Activated CD8-positive, alpha-beta memory T cell treated with anti-CD3 and anti-CD28 coated beads, Interleukin-2, amount 50 U/mL, for 24 hours (primary cell): ENCODE results near the gene PARN.
"Not testable (repeated sequence)": the region's sequence is repeated elsewhere in the genome, so short reads cannot be mapped to it uniquely, and the experiment has no call there.

Source experiments
- DNase-seq: peaks from one replicate; pipeline ENCODE4 v3.0.0-alpha.2; 2020; ENCODE audit errors: extremely low read depth

Gene PARN

DNA sequence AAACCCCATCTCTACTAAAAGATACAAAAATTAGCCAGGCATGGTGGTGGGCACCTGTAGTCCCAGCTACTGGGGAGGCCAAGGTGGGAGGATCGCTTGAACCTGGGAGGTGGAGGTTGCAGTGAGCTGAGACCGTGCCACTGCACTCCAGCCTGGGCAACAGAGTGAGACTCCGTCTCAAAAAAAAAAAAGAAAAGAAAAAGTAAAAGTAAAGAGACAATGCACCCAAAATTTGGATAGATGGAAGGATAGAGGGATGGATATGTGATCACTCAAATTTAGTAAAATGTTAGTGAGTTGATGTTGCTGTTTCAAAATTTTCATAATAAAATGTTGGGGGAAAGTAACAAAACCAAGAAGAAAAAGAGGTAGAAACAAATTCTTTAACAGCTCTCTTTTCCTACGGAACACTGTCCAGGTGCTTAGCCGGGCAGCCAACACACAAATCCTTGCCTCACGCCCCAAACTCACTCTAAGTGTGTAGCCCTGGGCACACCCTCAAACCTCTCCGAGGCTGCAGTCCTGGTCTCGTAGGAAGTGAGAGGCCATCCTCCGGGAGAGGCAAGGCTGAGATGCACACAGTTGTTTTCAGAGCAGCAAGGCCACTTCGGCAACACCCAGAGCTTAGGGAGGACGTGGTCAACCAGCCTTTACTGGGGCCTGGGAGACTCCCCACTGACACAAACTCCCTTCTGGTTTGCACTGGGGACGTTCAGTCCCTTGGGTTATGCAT is 228.9 kb downstream of the PARN start:
- not testable (repeated sequence) for DNase-seq

DNA sequence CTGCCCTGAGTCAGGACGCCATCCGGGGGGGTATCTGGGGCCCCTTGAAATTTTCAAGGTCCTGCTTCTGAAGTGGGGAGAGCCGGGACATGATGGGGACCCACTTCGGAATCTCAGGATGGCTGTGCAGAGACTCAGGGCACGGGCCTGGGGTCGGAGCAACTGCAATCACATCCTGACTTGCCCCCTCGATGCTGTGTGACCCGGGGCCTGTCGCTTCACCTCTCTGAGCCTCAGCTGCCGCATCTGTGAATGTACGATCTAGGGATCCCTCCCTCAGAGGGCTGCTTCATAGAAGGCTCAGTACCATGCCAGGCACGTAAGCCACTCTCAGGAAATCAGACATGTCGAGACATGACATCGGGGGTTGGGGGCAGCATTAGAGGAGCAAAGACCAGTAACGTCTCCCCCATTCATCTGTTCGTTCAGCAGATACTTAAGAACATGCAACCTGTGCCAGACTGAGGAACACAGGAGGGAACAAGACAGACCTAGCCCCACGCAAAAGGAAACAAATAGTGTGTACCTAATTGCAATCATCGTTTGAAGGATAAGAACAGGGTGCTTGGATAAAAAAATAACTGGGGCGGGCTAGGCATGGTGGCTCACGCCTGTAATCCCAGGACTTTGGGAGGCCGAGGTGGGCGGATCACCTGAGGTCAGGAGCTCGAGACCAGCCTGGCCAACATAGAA is 229.6 kb downstream of the PARN start:
- no peak for DNase-seq

DNA sequence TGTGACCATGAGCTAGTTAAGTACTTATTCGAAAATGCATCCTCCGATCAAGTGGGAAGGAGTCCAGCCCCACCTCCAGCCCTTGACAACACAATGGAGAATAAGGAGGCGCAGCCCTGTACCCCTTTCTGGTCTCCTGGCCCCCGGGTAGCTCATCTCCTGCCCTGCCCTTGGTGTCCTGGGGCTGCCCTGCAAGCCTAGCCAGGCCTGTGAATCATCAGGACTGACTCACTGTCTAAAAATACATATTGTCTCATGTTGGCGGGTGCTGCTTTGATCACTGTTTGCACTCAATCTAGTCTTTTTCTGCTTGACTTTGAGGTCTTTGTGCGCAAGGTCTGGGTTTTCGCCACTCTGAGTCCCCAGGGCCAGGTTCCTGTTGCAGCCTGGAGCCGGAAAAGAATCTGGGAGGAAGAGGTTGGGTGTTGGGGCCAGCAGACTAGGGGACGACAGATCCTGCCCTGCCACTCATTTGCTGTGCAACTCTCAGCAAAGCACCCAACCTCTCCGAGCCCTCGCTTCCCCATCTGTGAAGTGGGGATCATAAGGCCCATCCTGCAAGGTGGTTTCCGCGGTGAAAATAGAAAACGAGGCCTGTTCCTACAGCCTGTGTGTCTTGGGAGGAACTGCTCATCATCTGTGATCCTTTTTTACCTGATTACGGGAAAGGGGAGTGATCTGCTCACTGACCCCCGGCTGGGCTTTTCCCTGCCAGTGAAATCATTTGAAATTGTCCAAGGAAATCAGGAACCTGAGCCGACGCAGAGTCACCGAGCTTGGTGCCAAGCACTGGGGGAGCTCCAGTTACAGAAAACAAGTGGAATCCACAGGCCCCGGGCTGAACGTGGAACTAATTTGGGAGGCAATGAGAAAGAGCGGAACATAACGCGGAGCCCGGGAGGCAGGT is 230.4 kb downstream of the PARN start:
- no peak for DNase-seq

DNA sequence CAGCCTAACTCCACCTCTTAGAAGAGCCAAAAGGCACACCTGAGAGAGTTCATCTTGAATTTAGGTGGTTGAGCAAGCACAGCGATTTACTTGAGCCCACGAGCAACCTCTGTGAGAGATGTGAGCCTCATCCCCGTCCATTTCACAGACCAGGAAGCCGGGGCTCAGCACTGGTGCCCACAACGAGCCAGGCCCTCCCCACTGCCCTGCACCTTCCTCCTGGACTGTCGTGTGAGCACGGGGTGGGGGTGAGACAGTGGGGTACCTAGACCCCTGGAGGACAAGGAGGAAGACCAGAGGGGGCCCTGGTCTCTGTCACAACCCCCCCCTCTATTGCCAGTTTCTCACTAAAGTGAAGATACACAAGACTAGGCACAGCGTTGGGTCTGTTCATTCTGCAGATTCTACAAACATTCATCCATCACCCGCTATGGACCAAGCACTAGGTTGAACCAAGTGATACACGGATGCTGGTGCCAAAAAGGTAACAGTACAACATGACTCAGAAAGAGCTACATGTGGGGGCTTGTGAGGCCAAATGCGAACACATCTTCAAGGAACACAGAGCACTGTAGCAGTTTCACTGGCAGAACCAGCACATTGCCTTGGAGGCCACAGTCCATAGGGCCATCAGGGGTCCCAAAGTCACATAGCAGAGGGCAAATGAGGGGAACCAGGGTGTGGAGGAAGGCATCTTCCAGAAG is 231.9 kb downstream of the PARN start:
- DNase-seq: no peak

DNA sequence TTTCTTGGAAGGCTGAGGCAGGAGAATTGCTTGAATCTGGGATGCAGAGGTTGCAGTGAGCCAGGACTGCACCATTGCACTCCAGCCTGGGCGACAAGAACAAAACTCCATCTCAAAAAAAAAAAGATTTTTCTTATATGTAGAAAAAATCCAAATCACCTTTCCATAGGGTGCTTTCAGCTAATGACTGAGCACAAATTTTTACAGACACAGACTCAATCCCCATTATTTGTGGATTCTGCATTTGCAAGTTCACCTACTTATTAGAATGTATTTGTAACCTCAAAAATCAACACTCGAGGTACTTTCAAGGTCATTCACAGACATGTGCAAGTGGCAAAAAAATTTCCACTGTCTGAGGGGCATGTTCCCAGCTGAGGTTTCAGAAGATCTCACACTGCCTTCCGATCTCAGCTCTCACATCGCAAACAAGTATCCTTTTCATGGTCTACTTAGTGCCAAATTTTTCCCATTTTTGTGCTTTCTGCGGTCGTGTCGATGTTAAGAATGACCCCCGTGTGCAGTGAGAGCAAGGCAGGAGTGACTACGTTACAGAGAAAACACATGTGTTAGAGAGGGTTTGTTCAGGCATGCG is 234.3 kb downstream of the PARN start:
- DNase-seq: not testable (repeated sequence)

DNA sequence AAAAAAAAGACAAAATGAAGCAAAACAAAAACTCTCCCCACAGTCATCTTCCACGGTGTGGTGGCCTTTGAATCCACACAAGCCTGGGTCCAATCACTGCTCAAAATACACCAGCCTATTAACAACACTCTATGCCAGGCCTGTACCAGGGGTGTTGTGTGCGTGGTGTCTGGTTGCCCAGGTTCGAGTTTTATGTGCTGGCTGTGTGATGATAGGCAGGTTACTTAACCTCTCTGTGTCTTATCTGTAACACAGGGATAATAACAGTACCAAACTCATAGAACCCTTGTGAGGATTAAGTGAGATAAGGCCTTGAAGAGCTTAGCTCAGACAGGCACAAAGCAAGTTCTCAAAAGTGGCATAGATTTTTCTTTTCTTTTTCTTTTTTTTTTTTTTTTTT is 235.2 kb downstream of the PARN start:
- DNase-seq: no peak

DNA sequence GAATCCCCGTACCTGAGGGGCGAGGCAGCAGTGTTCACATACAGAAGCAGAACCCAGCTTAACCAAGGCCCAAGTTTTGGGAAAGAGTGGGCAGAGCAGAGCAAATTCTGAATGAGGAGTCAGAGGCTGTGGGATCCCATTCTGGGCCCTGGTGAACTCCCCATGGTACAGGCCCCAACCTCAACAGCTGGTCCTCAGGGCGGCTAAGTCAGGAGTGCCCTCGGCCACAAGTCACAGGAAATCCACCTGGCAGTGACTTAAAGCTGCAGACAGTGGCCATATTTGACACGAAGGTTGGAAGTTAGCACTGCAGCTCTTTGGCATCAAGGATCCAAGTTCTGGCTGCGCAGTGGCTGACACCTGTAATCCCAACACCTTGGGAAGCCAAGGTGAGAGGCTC is 237.1 kb downstream of the PARN start:
- DNase-seq: no peak

DNA sequence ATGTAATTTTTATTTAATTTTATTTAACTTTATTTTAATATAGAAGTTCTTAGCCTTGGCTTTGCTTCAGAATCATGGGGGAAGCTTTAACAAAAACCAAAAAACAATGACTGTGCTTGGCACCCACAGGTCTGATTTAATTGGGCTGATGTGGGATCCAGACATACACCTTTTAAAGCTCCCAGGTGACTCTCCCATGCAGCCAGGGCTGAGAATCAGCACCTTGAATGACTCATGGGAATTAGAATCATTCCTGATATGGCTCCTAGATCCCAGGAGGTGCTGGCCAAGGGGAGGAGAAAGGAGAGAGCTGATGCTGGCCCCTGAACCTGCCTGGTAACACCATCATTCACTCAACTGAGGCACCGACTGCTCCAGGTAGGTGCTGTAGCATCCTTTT is 240.7 kb downstream of the PARN start:
- DNase-seq: no peak

DNA sequence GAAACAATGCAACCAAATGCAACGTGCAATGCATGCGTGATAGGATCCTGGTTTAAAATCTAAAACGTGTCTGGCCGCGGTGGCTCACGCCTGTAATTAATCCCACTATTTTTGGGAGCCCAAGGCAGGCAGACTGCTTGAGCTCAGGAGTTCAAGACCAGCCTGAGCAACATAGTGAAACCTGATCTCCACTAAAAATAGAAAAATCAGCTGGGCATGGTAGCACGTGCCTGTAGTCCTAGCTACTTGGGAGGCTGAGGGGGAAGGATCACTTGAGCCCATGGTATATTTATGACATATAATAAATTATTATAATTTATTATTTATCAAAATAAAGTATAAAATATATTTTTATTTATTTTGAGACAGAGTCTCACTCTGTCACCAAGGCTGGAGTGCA is 241.8 kb downstream of the PARN start:
- no peak for DNase-seq

DNA sequence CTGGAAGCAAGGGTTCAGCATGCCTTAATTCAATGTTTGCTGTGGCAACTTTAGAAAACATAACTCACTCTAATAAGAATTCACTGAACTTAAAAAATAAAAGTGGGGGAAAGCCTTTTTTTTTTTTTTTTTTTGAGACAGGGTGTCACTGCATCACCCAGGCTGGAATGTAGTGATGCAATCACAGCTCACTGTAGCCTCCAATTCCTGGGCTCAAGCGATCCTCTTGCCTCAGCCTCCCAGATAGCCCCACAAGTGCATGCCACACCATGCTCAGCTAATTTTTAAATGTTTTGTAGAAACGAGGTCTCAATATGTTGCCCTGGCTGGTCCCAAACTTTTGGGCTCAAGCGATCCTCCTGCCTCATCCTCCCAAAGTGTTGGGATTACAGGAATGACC is 243.9 kb downstream of the PARN start:
- no peak for DNase-seq
